Measurements from ENCODE around the gene FCRLA.
A peak's percentile ranks its signal among the peaks of the same experiment; 100 is the strongest.

GRCh38 chr1:161725908-161726472, 19.0 kb downstream of the FCRLA start:
- TF ChIP-seq CTCF (conservative IDR thresholded peaks at IDR 0.05; ENCODE audit: low read length) (0 out of 2 replicates have a peak, but pooled peaks have one; percentile 9), EZH2phosphoT487 (IDR thresholded peaks at IDR 0.05; ENCODE audit: borderline replicate concordance) (no peak)

All from Loucy (cell line).